SIG-M5 treated with dmso at 0.1 percent for 504 hours (cell line): ENCODE results near the gene SCYL1.
"Not testable (repeated sequence)": the region's sequence is repeated elsewhere in the genome, so short reads cannot be mapped to it uniquely, and the experiment has no call there.

Source experiments
- DNase-seq: peaks from one replicate; lab custom pipeline; 2025; ENCODE audit not compliant: unreplicated experiment; lab: John Stamatoyannopoulos, UW

Gene SCYL1

DNA sequence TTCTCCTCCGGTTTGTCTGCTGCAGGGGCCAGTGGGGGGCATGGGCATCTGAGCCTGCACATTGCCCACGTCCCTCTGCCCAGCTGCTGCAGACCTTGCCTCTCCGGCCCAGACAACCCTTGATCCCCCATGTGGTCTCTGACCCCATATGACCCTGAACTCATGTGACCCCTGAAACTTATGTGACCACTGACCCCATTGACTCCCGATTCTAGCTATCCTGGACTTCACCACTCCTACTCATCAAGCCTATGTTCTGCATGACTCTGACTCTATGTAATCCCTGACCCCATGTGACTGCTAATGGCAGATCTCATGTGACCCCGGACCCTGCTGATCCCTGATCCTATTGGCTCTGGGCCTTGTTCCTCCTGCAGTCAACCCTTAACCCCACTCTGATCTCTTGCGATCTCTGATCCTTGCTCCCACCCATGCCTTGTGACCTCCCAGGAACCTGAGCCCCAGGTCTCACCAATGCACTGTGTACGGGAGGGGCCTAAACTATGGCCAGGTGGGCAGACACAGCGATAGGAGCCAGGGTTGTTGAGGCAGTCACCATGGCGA is 27.6 kb downstream of the SCYL1 start:
- no peak for DNase-seq

DNA sequence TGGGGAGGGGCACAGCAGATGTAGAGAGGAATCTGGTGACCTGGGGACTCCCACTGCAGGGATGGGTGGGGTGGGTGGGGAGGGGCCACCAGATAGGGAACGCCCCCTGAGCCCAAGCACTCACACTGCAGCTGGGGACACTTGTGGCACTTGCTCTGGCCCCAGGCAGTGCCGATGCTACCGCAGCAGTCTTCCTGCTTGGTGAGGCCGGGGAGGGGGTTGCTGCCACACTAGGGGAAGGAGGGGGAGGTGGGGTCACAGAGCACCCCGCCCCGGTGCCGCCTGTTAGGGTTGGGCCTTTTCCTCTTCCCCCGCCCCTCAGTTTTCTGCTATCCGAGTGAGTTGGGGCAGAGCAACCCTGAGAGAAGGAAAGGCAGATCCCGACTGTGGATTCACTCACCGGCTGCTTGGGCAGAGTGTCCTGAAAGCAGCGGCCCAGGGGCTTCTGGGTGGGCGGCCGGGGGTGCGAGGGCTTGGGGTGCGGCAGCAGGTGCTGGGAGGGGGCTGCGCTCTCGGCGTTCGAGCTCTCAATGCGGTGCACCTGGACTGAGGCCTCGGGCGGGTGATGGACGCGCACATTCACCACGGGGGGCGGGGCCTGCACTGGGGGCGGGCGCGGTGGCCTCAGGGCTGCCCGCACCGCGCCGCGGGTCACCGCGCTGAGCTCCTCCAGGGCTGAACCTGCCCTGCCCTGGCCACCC is 28.6 kb downstream of the SCYL1 start:
- peak; percentile 26 for DNase-seq

DNA sequence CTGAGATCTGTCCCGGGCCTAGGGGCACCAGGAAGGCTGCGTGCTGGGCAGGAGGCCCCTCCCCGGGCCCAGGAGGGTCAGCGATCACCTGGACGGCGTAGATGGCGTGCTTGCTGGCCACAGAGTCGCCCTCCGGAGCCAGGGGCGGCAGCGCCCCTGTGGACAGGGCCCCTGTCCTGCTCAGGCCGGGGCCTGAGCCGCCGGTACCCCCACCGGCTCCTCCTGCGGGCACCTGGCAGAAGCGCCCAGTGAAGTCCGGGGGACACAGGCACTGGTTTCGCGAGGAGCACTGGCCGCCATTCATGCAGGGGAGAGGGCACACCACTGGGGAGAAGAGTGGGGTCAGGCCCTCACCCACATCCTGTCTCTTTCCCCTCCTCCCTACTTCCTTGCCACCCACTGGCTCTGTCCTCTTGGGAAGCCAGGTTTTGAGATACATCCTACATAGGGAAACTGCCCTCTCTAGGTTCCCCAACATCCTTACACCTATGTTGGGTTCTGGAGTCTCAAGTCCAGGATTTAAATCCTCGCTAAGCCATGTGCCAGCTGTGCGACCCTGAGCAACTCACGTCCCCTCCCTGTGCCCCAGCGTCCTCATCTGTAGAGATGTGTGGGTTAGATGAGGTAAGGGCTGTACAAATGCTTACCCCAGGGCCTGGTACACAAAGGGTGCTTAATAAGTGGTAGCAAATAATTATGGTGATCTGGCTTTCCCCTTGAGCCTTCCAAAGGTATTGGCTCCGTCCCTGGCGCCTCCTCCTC is 29.4 kb downstream of the SCYL1 start:
- no peak for DNase-seq

DNA sequence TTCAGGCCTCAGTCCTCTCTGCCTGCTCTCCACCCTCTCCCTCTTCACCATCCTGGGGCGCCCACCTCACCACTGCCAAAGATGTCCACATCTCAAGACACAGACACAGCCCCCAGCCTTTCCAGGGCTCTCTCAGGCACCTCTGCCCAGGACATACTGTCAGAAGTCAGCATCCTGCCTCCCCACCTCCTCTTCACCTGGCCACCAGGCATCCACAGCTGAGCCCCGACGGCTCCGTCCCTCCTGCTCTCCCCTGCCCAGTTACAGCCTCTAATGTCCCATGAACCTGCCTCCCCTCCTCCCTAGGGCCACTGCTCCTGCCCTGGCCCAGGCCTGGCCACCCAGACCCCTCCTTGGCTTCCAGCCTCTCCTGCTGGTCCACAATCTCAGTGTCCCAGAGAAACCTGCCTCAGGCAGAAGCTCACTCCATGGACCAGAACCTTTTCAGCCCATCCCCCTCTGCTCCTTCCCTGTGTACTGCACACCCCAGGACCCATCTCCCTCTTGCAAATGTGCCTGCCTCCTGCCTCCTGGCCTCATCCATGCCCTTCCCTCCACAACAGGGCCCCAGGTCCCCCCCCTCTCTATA is 30.1 kb downstream of the SCYL1 start:
- DNase-seq, result no peak

DNA sequence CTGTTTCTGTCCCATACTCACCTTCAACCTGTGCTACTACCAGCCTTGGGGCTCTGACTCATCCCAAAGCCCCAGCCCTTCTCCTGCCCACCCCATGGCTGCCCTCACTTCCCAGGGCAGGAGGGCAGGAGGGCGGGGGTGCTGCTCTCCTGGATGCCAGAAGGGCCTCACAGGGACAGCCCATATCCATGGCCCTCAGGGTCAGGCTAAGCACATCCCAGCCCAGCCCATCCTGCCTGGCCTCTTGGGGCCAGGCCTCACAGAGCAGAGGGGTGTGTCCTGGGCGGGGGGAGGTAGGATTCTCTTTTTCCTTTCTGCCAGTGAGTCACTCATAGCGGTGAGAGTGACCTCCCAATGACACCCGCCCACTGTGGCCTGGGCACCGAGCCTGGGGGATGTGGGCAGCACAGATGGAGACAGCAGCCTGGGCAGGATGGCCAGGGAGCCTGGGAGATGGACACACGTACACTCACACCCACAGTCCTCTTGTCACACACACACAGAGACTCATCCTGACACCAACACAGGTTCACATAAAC is 30.9 kb downstream of the SCYL1 start:
- no peak for DNase-seq

DNA sequence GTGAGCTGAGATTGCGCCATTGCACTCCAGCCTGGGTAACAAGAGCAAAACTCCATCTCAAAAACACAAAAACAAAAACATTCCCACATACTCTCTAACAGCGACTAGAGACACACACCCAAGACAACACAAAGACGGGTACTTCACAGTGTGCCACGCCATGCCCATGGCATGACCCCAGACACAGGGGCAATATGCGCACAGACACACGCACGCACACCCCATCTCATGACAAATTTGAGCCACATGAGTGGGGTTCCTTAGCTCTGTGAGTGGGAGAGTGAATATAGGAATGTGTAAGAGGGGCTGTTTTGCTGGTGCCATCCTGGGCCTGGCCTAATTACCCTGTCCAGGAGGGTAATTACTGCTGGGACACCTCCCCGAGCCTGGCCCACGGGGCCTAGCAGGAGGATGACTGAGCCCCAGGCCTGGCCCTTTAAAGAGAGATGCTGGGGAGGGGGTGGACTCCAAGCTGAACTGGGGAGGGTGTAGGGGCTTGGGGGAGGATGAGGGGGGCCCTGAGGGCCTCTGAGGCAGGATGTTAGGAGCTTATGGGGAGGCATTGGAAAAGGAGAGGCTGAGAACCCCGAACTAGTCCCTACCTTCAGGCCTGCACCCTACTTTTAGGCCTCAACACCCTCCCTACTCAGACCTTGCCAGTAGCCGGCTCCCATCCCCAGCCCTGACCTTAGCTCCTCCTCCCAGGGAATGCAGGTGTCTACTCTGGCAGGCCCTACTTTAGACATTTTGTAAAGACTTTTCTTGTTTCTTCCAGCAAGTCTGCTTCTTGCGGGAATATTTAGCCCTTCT is 31.8 kb downstream of the SCYL1 start:
- no peak for DNase-seq

DNA sequence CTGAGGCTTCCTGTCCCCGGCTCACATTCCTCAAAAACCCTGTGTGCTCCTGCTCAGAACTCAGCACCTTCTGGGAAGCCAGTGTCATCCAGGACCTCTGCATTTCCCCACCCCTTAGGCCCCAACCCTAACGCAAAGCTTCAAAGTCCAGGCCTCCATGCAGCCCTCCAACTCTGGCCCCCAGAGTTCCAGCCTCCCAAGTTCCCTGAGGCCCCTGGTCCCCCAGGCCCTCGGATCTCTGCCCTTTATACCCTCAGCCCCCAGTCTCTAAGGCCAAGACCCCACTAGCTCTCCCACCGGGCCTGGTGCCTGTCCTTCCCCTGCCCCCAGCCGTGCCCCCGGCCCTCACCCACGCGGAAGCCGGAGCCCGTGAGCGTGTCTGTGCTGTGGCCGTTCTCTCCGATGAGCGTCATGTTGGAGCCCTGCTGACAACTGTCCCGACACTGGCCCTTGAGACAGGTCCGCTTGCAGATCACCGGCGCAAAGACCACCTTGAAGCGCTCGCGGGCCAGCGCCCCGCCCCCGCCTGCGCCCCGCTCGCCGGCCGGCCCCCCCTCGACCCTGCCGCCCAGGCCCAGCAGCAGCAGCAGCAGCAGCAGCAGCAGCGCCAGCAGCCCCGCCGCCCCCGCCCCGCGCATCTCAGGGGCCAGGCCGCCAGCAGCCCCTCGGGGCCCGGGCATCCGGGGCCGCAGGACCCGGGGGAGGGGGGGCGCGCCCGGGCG is 32.6 kb downstream of the SCYL1 start:
- no peak for DNase-seq

DNA sequence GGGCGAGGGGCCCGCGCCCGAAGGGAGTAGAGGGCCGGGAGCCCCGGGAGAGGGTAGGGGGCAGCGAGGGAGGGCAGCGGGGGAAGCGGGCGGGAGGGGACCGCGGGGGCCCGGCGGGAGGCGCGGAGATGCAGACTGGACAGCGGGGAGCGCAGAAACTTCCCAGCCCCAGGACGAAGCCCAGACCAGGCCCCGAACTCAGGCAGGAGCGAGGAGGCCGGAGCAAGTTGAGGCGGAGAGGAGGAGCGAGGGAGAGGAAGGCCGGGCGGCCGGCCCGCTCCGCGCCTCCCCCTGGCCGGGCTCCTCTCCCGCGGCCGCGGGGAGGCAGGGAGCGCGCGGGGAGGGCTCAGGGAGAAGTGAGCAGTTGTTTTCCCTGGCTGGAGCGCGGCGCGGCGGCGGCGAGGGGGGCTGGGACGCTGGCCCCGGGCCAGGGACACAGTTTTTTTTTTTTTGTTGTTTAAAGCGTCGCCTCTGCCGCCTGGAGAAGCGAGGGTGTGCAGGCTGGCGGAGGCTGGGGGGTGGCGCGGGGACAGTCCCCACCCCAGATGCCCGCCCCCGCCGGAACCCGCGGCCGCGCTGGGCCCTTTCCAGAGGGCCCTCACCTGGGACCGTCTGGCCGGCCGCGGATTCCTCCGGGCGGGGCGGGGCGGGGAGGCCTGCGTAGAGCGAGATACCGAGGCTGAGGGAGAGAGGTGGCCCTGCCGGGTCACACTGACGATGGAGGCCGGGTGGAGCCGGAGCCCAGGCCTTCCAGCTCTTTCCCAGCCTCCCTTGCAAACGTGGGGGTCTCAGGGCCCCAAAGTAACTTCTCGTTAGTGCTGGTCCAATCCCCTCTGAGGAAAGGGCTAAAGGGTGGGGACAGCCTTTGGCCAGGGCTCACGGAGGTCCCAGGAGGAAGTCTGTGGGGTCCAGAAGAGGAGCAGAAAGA is 33.4 kb downstream of the SCYL1 start, which contains the start of gene LTBP3:
Gene LTBP3, minus strand, starts transcription at position 358 of the 928 bp plus-strand sequence. CDS start 400 bp downstream, outside the sequence.
- peak; percentile 19 for DNase-seq

DNA sequence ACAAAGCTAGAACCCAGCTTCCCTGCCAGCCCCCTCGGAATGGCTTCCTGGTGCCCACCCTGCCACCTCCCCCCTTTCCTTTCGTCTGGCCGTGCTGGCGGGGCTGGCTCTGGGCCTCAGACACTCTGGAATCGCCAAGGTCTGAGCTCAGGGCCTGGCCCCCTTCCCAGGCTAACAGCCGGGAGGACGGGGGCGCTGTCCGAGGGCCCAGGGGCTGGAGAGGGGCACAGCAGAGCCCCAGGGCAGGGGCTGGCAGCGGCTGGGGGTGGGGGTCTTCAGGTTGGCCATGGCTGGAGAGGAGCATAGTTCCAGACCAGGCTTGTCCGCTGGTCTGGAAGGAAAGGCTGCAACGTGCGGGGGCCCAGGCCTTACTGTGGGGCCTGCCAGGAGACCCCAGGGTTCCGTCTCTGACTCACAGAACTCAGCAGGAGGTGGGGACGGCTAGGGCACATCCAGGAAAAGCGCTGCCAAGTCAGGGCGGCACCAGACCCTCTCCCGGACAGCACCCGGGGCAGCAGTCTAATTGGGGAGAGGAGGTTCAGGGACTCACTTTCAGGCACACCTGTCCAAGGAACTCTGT is 34.1 kb downstream of the SCYL1 start:
- no peak for DNase-seq

DNA sequence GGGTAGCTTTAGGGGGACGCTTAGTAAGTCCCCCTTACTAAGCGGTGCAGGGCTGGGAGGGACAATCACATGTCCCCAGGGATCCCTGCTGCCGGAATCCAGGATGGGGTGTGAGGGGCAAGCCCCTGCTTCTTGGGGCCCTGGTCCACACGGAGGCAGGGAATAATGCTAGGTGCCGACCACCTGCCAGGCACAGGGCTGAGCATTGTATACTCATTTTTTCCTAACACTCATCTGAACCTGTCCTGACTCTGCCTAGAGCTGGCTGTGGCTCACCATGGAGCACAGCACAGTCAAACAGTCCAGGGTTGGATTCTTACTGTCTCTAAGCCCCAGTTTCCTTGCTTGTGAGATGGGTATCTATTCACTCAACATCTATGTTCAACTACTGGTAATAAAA is 34.7 kb downstream of the SCYL1 start:
- no peak for DNase-seq

DNA sequence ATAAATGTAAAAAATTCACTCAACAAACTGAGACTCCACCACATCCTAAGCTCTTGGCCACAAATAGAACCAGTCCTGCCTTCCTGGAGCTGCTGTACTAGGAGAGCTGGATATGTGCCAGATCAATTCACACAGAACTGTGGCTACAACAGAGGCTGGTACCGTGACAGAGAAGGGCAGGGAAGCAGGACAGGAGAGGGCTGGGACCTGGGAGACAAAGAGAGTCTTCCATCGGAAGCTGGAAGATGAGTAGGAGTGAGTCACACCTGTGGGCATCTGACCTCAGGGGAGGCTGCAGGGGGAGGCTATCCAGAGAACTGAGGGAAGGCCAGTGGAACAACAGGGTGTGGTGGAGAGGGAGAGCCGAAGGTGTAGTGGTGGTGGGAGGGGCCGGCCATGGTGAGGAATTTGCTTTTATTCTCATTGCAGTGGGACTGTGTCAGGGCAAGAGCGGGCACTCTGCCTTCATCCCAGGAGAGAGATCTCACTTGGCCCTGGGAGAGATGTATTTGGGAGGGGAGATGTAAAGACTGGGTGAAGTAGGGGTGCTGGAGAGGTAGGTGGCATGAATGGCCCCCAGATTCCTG is 35.2 kb downstream of the SCYL1 start:
- DNase-seq, result no peak

DNA sequence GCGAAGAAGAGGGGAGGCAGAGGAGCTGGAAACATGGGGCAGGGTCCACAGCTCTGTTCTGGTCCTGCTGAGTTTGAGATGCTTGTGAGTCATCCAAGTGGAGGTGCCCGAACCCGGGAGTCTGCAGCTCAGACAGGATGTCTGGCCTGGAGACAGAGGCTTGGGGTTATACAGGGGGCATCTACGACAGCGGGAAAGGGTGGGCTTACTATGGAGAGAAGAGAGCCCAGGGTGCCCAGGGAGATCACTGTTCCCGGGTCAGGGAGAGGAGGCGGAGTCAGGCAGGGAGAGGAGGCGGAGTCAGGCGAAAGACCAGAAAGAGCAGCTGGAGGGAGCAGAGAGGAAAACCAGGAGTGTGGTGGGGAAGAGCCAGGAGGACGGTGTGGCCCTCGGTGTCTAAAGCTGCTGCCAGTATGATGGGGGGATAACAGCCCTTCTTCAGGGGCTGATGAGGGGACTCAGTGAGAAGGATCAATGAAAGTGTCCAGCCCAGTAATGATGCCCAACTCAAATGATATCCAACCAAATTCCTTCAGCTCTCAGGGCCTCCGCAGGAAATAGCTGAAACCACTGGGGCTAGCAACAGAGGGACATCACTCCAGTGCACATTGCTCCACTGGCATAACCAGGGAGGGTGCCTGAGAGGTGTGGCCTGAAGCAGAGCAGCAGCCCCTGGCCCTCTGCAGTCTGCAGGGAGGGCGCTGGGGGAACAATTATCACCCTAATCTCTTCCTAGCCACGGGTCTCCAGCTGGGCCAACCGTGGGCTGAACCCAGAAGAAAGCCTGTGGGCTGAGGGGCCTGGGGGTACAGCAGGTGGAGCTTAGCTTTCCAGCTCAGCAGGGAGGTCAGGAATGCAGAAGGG is 35.9 kb downstream of the SCYL1 start:
- no peak for DNase-seq

DNA sequence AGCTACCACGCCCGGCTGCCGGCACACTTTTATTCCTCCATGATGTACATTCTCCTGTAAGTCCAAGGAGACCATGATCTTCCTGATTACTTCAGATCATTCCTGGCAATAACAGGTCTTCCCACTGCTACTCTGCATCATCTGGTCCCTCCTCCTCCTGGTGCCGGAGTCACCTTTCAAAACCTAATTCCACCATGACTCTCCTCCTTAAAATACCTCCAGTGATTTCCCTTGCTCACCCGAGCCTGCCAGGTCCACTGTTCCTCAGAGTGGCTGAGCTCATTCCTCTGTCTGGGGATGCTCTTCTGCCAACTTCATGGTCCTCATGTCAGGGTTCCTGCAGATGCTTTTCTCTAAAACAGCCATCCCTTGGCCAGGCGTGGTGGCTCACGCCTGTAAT is 37.1 kb downstream of the SCYL1 start:
- DNase-seq, result no peak

DNA sequence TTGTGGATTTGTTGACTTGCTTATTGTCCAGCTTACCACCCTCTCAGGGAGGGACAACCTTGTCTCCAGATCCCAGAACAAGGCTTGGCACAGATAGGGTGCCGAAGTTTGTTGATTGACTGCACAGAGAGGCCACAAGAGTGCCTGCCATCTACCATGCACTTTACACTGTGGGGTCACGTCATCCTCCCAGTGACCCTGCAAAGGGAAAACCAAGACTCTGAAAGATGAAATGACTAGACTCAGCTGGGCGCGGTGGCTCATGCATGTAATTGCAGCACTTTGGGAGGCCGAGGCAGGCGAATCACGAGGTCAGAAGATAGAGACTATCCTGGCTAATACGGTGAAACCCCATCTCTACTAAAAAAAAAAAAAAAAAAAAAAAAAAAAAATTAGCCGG is 37.9 kb downstream of the SCYL1 start:
- DNase-seq, result no peak

DNA sequence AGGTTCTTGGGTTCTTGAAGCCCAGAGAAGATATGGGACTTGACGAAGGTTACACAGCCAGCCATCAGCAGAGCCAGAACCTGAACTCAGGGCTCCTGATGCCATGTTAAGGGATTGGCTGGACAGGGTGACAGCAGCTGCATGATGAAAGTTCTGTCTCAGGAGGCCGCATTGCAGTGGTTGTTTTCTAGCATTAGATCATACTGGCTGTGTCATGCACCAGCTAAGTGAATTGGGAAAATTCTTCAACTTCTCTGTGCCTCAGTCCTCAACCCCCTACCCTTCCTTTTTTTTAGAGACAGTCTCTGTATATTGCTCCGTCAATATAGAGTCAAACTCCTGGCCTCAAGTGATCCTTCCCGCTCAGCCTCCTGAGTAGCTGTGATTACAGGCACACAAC is 38.7 kb downstream of the SCYL1 start:
- no peak for DNase-seq

DNA sequence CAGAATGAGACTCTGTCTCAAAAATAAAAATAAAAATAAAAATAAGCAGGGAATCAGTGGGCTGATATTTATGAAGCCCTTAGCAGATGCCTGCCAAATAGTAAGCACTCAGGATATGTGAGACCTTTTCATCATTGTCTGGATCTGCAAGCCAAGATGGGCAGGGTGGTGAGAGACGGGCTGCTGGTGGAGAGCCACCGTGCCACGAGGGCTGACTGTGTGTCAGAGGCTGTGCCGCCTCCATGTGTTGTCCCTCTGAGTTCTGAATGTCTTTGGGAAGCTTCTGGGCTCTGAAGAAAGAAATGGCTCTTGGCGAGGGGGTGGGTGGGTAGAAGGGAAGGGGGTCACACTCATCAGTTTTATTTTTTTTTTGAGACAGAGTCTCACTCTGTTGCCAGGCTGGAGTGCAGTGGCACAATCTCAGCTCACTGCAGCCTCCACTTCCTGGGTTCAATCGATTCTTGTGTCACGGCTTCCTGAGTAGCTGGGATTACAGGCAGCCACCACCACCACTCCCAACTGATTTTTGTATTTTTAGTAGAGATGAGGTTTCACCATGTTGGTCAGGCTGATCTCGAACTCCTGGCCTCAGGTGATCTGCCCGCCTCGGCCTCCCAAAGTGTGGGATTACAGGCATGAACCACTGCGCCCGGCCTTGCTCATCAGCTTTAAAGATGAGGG is 40.1 kb downstream of the SCYL1 start:
- not testable (repeated sequence) for DNase-seq
